Activated naive CD8-positive, alpha-beta T cell treated with anti-CD3 and anti-CD28 coated beads for 36 hours (primary cell): ENCODE data around the gene LRCH4. TPM values are rescaled to one million over a fixed set of nuclear protein-coding genes. Genes with fewer than 3 reads are reported as not detected.

Source experiments
- DNase-seq: peaks from one replicate; pipeline ENCODE4 v3.0.0; 2021
- H3K27ac Mint-ChIP-seq: one replicate; pipeline ENCODE4 v1.8.0; 2022; ENCODE audit warnings: mild to moderate bottlenecking, moderate library complexity, mixed read lengths
- H3K27me3 Mint-ChIP-seq: one replicate; pipeline ENCODE4 v1.8.0; 2022; ENCODE audit warnings: mild to moderate bottlenecking, mixed read lengths
- H3K36me3 Mint-ChIP-seq: one replicate; pipeline ENCODE4 v1.8.0; 2021; ENCODE audit warnings: mild to moderate bottlenecking, mixed read lengths
- H3K4me1 Mint-ChIP-seq: one replicate; pipeline ENCODE4 v1.8.0; 2021; ENCODE audit warnings: mixed read lengths
- H3K4me3 Mint-ChIP-seq: one replicate; pipeline ENCODE4 v1.8.0; 2022; ENCODE audit warnings: mild to moderate bottlenecking, moderate library complexity, mixed read lengths
- H3K9me3 Mint-ChIP-seq: one replicate; pipeline ENCODE4 v1.8.0; 2022; ENCODE audit warnings: mixed read lengths
- total RNA-seq, 2 experiments: library from RNA; stranded (reverse); gene quantifications; one replicate each; pipeline ENCODE4 v1.2.3, GENCODE V29; 2021

The LRCH4 gene
- total RNA-seq, 2 experiments from 2014 or later: 65.6 to 68.1 TPM

DNA sequence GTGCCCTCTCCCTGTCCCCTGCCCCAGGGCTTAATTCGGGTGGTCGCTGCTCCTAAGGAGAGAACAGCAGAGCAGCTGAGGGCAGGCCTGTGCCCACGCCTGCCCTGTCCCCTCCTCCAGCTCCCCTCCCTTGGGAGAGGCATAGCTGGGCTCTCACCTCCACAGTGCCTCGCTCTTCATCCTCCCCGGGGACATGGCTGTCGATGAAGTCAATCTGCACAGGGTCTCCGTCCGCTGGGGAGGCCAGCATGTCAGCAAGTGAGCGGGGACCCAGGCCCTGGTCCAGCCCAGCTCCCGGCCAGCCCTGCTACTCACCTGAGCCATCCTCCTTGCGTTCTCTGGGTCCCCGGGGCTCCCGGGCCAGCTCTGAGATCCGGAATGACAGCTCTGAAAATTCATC lies 8.4 kb downstream of the LRCH4 start:
- Mint-ChIP-seq H3K9me3 (no peaks in the 10 kb centered on the region), H3K4me3 (no peak overlapping the region), H3K27ac (no peak overlapping the region), H3K27me3 (no peaks in the 10 kb centered on the region), H3K36me3 (peaks cover 9% of the 10 kb centered on the region), H3K4me1 (peaks cover 4% of the 10 kb centered on the region)
- DNase-seq: no peak

DNA sequence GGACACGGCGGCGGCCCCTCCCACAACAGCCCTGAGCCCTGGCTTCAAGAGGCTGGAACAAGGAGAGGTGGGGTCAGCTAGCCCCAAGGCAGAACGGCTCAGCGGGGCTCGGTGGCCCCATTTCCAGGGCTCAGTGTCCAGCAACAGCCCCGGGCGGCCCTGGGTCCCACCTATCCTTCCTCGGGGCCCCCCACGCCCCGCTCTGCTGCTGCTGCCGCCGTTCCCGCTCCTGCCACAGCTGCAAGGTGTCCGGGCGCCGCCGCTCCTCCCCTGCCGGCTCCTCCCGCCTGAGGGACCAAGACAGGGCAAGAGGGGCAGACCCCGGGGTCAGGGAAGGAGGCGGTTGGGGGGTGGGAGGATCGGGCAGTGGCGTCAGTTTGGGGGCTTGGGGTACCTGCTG lies 8.8 kb downstream of the LRCH4 start:
- H3K27me3 Mint-ChIP-seq: no peaks in the 10 kb centered on the region
- DNase-seq: no peak
- H3K27ac Mint-ChIP-seq: no peak overlapping the region
- peaks cover 2% of the 10 kb centered on the region for H3K4me1 Mint-ChIP-seq
- peaks cover 9% of the 10 kb centered on the region for H3K36me3 Mint-ChIP-seq
- H3K4me3 Mint-ChIP-seq: no peak overlapping the region
- H3K9me3 Mint-ChIP-seq: no peaks in the 10 kb centered on the region

DNA sequence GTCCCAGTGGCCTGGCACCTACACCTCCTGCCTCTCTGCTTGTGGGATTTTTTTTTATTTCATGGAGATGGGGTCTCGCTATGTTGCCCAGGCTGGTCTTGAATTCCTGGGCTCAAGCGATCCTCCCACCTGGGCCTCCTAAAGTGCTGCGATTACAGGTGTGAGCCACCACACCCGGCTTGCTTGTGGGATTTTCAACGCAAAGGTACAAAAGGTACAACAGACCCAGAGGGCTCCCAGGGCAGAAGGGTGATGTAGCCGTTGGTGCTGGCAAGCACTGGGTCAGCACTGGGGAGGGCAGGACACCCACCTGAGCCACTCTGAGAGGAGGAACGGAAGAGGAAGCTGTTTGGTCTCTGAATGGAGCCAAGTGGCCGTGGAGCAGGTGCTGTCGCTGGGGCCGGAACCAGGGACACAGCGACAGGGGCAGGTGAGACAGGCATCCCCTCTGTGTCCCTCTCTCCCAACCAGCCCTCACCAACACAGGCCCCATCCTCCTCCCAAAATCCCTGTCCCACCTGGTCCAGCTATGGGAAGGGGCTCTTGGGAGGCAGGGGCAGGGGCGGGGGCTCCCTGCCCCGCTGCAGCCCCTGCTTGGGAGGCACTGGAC lies 9.4 kb downstream of the LRCH4 start:
- DNase-seq: no peak
- H3K4me3 Mint-ChIP-seq: no peak overlapping the region
- H3K27ac Mint-ChIP-seq: no peak overlapping the region
- H3K27me3 Mint-ChIP-seq: no peaks in the 10 kb centered on the region
- H3K9me3 Mint-ChIP-seq: no peaks in the 10 kb centered on the region
- H3K4me1 Mint-ChIP-seq: peaks cover 8% of the 10 kb centered on the region
- peaks cover 9% of the 10 kb centered on the region for H3K36me3 Mint-ChIP-seq

DNA sequence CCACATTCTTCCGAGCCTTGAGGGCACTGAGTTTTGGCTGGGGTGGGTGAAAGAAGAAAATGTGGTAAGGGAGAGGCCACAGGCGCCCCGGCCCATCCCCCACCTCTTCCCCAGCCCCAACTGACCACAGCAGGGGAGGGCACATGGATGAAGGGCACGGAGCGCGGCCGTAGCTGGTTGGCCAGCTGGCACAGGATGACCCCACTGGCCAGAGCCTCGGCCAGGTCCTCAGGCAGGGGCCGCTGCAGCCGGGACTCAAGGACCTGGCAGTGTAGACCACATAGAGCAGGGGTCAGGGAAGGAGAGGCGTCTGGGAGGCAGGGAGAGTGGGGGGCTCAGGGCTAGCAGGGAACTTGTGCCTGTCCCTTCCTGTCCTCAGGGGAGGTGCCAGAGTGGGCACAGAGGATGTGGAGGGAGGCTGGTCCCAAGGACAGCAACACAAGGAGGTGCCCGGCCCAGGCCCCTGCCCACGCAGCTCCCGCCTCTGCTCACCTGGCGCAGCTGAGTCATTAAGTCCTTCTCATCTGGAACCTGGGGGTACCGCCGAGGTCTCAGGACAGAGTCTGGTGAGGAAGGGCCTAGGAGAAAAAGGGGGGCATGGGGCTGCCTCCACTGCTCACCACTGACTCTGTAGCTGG lies 10.1 kb downstream of the LRCH4 start:
- H3K27me3 Mint-ChIP-seq: no peaks in the 10 kb centered on the region
- no peak overlapping the region for H3K27ac Mint-ChIP-seq
- peaks cover 9% of the 10 kb centered on the region for H3K36me3 Mint-ChIP-seq

DNA sequence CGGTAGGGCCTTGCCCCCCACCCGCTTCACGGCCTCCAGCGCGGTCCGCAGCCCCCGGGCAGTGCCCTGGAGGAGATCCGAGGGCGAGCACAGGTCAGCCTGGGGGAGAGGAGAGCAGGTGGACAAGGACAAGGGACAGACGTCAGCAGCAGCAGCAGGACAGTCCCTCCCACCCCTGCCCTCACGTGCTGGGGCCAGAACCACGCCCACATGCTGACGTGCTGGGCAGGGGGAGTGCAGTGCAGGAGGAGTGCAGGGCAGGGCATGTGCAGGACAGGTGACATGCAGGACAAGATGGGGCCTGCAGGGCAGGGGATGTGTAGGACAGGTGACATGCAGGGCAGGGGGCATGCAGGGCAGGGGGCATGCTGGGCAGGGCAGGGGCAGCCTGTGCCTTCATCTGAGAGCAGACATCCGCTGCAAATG lies 10.7 kb downstream of the LRCH4 start:
- Mint-ChIP-seq H3K27me3 (no peaks in the 10 kb centered on the region), H3K4me1 (peaks cover 11% of the 10 kb centered on the region), H3K27ac (no peak overlapping the region), H3K36me3 (peaks cover 9% of the 10 kb centered on the region), H3K4me3 (no peak overlapping the region), H3K9me3 (no peaks in the 10 kb centered on the region)
- DNase-seq: no peak

More for the DNA sequence above, 10.1 kb downstream of the LRCH4 start:
- Mint-ChIP-seq H3K4me3 (no peak overlapping the region), H3K9me3 (no peaks in the 10 kb centered on the region), H3K4me1 (peaks cover 11% of the 10 kb centered on the region)
- no peak for DNase-seq

DNA sequence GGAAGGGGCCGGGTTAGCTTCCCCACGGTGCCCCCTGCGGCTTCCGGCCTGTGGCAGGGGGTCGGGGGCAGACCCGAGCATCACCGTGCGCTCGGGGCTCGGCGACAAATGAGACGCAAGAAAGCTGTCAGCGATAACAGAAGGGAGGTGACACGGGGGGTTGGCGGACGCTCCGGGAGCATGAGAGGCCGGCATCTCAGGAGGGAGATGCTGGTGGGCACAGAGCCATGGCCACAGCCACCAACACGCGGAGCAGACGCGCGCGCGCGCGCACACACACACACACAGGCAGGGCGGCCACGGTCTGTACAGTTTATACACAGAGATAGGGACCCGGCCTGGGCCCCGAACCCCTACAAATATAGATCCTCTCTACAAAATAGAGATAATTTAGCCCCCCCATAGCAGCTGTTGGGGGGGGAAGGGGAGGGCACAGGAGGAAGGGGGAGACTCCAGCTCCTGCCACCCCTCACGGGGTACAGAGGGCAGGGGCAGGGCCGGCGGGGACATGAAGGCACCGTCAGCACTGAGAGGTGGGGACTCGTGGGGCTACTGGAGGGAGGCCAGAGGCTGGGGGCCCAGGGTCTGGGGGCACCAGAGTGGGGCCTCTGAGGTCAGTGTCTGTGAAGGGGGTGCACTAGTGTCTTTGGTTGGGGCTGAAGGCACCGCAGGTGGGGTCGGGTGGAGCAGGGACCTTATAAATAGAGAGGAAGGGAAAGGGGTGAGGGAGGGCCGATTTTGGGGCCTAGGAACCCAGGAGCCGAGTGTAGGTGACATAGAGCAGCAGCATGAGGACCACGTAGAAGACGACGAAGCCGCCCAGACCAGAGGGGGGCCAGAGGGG lies 11.3 kb downstream of the LRCH4 start:
- no peaks in the 10 kb centered on the region for H3K27me3 Mint-ChIP-seq
- H3K4me1 Mint-ChIP-seq: peaks cover 12% of the 10 kb centered on the region
- H3K9me3 Mint-ChIP-seq: no peaks in the 10 kb centered on the region
- H3K27ac Mint-ChIP-seq: no peak overlapping the region
- H3K4me3 Mint-ChIP-seq: no peak overlapping the region
- peaks cover 7% of the 10 kb centered on the region for H3K36me3 Mint-ChIP-seq
- no peak for DNase-seq

GRCh38 chr7:100573691-100574361 lies 12.1 kb downstream of the LRCH4 start, which contains the start of gene SAP25:
TSS of gene SAP25 (minus strand) at chr7:100573900. CDS start at chr7:100573742, 158 bp downstream.
- H3K36me3 Mint-ChIP-seq: peaks cover 5% of the 10 kb centered on the region
- H3K4me3 Mint-ChIP-seq: no peak within 1 kb of the TSS
- H3K27ac Mint-ChIP-seq: no peak within 1 kb of the TSS
- no peak for DNase-seq
- H3K9me3 Mint-ChIP-seq: no peaks in the 10 kb centered on the region
- H3K27me3 Mint-ChIP-seq: no peaks in the 10 kb centered on the region
- H3K4me1 Mint-ChIP-seq: peaks cover 19% of the 10 kb centered on the region

- no peak overlapping the region for H3K27ac Mint-ChIP-seq
- no peaks in the 10 kb centered on the region for H3K27me3 Mint-ChIP-seq
These were observed 12.8 kb downstream of the LRCH4 start for GRCh38 chr7:100572949-100573675.

GRCh38 chr7:100572281-100572948 lies 13.5 kb downstream of the LRCH4 start:
- Mint-ChIP-seq H3K4me3 (no peak overlapping the region), H3K36me3 (peaks cover 5% of the 10 kb centered on the region), H3K27me3 (no peaks in the 10 kb centered on the region), H3K27ac (peak overlapping the region; percentile 38), H3K9me3 (no peaks in the 10 kb centered on the region), H3K4me1 (peaks cover 30% of the 10 kb centered on the region)
- DNase-seq: no peak

More at GRCh38 chr7:100572949-100573675, 12.8 kb downstream of the LRCH4 start:
- Mint-ChIP-seq H3K4me1 (peaks cover 23% of the 10 kb centered on the region), H3K36me3 (peaks cover 5% of the 10 kb centered on the region), H3K4me3 (no peak overlapping the region), H3K9me3 (no peaks in the 10 kb centered on the region)
- DNase-seq: no peak

- H3K27ac Mint-ChIP-seq: peak overlapping the region; percentile 38
- DNase-seq: no peak
- H3K4me1 Mint-ChIP-seq: peaks cover 33% of the 10 kb centered on the region
- no peaks in the 10 kb centered on the region for H3K27me3 Mint-ChIP-seq
- no peak overlapping the region for H3K4me3 Mint-ChIP-seq
- H3K36me3 Mint-ChIP-seq: peaks cover 5% of the 10 kb centered on the region
- H3K9me3 Mint-ChIP-seq: no peaks in the 10 kb centered on the region
These were observed 14.2 kb downstream of the LRCH4 start for GRCh38 chr7:100571829-100572116.

GRCh38 chr7:100570954-100571828 lies 14.7 kb downstream of the LRCH4 start:
- Mint-ChIP-seq H3K4me3 (no peak overlapping the region), H3K36me3 (peaks cover 2% of the 10 kb centered on the region), H3K4me1 (peaks cover 33% of the 10 kb centered on the region), H3K27me3 (no peaks in the 10 kb centered on the region), H3K9me3 (no peaks in the 10 kb centered on the region), H3K27ac (no peak overlapping the region)
- no peak for DNase-seq

DNA sequence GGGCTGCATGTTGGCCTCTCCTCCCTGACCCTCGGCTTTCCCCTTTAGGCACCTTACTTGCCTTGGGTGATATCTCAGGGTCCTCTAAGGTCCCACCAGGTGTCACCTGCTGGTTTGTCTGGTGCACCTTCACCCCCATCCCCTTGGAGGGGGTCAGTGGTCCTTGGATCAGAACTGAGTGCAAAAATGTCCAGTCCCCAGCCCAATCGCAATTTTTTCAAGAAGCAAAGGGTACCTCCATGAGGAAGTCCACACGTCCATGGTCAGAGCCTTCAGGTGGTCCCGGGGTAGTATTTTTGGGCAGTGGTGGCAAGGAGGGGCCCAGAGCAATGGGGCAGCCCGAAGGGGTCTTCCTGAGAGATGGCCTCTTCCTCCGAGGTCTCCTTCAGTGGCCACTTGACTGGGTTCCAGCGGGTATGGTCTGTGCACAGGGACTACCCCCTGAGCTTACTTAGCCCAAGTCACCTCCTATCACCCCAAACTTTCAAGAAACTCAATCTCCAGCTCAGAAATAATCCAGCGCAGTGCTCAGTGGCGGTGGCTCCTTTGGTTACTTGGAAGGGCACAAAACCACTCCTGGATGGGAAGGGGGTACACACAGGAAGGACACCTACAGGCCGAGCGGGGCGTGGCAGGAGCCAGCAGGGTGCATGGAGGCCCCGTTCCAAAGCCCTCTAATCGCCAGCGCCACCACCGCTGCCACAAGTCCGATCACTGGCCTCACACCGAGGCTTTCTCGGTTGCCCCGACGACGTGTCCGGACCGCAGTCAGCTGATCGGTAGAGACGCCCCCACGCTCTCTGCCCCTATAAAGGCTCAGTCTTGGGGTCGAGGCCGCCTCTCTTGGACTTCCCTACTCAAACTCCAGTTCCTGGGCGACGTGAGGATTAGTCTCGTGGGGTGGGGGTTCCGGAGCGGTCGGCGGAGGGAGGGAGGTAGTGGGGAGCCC lies 16.8 kb downstream of the LRCH4 start:
- H3K27ac Mint-ChIP-seq: peak overlapping the region; percentile 56

More for the DNA sequence above, 16.8 kb downstream of the LRCH4 start:
- Mint-ChIP-seq H3K4me3 (peak overlapping the region; percentile 40), H3K9me3 (no peaks in the 10 kb centered on the region), H3K27me3 (no peaks in the 10 kb centered on the region), H3K4me1 (peaks cover 31% of the 10 kb centered on the region), H3K36me3 (peaks cover 6% of the 10 kb centered on the region)
- DNase-seq: peak; percentile 61
